Loucy (cell line): ENCODE measurements around the gene PGBD5.

Experiments used
- H2AFZ ChIP-seq: fragments of 200-600 bp; sonication (generic); 2 replicates; pipeline ENCODE4 v1.6.0; 2016; ENCODE audit warnings: antibody characterized with exemption, mild to moderate bottlenecking, low read length, moderate library complexity
- H3F3A ChIP-seq: fragments of 200-600 bp; 2 replicates; pipeline ENCODE4 v1.6.0; 2016; ENCODE audit warnings: antibody characterized with exemption, low read depth, mild to moderate bottlenecking
- H3K27me3 ChIP-seq: fragments of 200-600 bp; sonication (generic); 2 replicates; pipeline ENCODE4 v1.6.1; 2014; ENCODE audit warnings: low read length, mild to moderate bottlenecking; ENCODE audit not compliant: insufficient read depth, poor library complexity, severe bottlenecking
- H3K36me3 ChIP-seq: fragments of 200-600 bp; sonication (generic); 2 replicates; pipeline ENCODE4 v1.6.1; 2016; ENCODE audit warnings: low read length; ENCODE audit not compliant: insufficient read depth
- H3K4me1 ChIP-seq: fragments of 200-600 bp; sonication (generic); 2 replicates; pipeline ENCODE4 v1.5.1; 2014; ENCODE audit warnings: low read length, mild to moderate bottlenecking; ENCODE audit not compliant: insufficient read depth, poor library complexity, severe bottlenecking
- H3K4me2 ChIP-seq: fragments of 200-600 bp; sonication (generic); 2 replicates; pipeline ENCODE4 v1.6.0; 2014; ENCODE audit warnings: antibody characterized with exemption, low read length, low read depth, mild to moderate bottlenecking; ENCODE audit not compliant: poor library complexity, severe bottlenecking
- H3K4me3 ChIP-seq: fragments of 200-600 bp; sonication (generic); 2 replicates; pipeline ENCODE4 v1.5.1; 2014; ENCODE audit warnings: low read length, mild to moderate bottlenecking, mixed read lengths; ENCODE audit not compliant: poor library complexity, severe bottlenecking
- H3K79me2 ChIP-seq: fragments of 200-600 bp; sonication (generic); 2 replicates; pipeline ENCODE4 v1.6.1; 2014; ENCODE audit warnings: low read length; ENCODE audit not compliant: insufficient read depth
- H3K9ac ChIP-seq: fragments of 200-600 bp; sonication (generic); 2 replicates; pipeline ENCODE4 v1.6.0; 2014; ENCODE audit warnings: mild to moderate bottlenecking, low read depth, low read length, moderate library complexity; ENCODE audit not compliant: poor library complexity, severe bottlenecking
- H3K9me2 ChIP-seq: fragments of 200-600 bp; sonication (generic); replicated peaks from 2 replicates; pipeline ENCODE4 v1.6.1; 2016; ENCODE audit warnings: low read depth, low read length, mixed read lengths
- H3K9me3 ChIP-seq: fragments of 200-600 bp; sonication (generic); 2 replicates; pipeline ENCODE4 v1.6.1; 2014; ENCODE audit warnings: mild to moderate bottlenecking, antibody characterized with exemption, low read length, low read depth; ENCODE audit not compliant: insufficient read depth
- H4K20me1 ChIP-seq: fragments of 200-600 bp; sonication (generic); 2 replicates; pipeline ENCODE4 v1.6.0; 2014; ENCODE audit warnings: antibody characterized with exemption, low read length, mild to moderate bottlenecking; ENCODE audit not compliant: insufficient read depth, poor library complexity, severe bottlenecking
- EZH2phosphoT487 ChIP-seq: fragments of 200-600 bp; IDR thresholded peaks from 2 replicates; pipeline ENCODE4 v1.6.1; 2018; ENCODE audit warnings: antibody characterized with exemption, mild to moderate bottlenecking, moderate library complexity, borderline replicate concordance
- TF ChIP-seq, protein P1 (sequence below): fragments of 200-600 bp; sonication (generic); conservative IDR thresholded peaks from 2 replicates; pipeline ENCODE4 v1.5.1; 2014; ENCODE audit warnings: mild to moderate bottlenecking, antibody characterized with exemption, low read length

Gene PGBD5

DNA sequence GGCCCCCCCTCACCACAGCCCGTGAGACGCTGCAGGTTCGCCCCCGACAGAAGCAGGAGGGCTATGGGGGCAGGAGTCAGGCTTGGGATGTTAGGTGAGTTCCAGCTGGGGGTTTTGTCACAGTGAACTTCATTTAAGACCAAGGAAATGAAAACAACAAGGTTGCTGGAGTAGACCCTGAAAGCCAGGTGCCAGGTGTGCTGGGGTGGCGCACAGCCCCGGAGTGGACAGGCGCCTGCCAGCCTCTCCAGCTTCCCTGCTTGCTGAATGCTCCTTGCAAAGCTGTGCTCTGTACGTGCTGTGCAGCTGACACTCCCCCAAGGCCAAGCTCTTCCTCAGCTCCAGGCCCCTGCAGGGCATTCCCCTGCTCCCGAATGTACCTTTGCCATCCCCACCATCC, 102.4 kb downstream of the PGBD5 start:
- H3K9me3 ChIP-seq: no peaks in the 10 kb centered on the region
- no peaks in the 10 kb centered on the region for H3K27me3 ChIP-seq
- H3K4me2 ChIP-seq: no peak overlapping the region

DNA sequence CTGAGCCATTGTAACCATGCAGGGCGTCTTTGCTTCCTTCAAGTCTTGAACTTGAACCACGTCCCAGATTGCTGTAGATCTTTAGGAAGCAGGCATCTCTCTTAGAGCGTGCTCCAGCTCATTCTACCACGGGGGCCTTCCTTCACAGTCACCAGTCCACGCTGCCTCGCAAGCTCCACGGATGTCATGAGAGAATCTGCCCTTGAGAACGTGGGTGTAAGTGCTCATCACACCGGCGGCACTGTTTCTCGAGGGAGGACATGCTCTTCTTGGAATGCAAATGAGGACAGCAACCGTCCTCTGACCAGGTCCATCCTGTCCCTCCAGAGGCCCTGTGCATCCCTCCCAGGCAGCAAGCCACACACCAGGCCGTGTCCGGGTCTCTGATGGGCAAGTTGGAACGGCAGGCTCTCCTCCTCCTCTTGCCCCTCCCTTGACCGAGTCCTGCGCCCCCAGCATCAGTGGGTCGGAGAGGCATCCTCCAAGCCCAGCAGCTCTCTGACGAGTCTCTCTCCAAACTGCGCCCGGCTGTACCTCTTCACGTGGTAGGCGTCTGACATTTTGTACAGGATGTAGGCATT, 103.1 kb downstream of the PGBD5 start:
- no peak for TF ChIP-seq EZH2phosphoT487
- TF ChIP-seq, protein P1, sequence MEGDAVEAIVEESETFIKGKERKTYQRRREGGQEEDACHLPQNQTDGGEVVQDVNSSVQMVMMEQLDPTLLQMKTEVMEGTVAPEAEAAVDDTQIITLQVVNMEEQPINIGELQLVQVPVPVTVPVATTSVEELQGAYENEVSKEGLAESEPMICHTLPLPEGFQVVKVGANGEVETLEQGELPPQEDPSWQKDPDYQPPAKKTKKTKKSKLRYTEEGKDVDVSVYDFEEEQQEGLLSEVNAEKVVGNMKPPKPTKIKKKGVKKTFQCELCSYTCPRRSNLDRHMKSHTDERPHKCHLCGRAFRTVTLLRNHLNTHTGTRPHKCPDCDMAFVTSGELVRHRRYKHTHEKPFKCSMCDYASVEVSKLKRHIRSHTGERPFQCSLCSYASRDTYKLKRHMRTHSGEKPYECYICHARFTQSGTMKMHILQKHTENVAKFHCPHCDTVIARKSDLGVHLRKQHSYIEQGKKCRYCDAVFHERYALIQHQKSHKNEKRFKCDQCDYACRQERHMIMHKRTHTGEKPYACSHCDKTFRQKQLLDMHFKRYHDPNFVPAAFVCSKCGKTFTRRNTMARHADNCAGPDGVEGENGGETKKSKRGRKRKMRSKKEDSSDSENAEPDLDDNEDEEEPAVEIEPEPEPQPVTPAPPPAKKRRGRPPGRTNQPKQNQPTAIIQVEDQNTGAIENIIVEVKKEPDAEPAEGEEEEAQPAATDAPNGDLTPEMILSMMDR: no peak
- H3K4me1 ChIP-seq: no peaks in the 10 kb centered on the region
- no peak overlapping the region for H3K4me2 ChIP-seq
- no peaks in the 10 kb centered on the region for H4K20me1 ChIP-seq
- H3K36me3 ChIP-seq: no peaks in the 10 kb centered on the region
- H3K9me3 ChIP-seq: no peaks in the 10 kb centered on the region
- no peak overlapping the region for H3K4me3 ChIP-seq
- no peaks in the 10 kb centered on the region for H3K9me2 ChIP-seq
- H3K27me3 ChIP-seq: no peaks in the 10 kb centered on the region
- H3K9ac ChIP-seq: no peak overlapping the region
- no peak overlapping the region for H2AFZ ChIP-seq
- no peaks in the 10 kb centered on the region for H3F3A ChIP-seq
- H3K79me2 ChIP-seq: no peaks in the 10 kb centered on the region

More for the DNA sequence above, 102.4 kb downstream of the PGBD5 start:
- H3F3A ChIP-seq: no peaks in the 10 kb centered on the region
- no peaks in the 10 kb centered on the region for H3K9me2 ChIP-seq
- TF ChIP-seq, protein P1: no peak
- TF ChIP-seq EZH2phosphoT487: no peak
- H2AFZ ChIP-seq: no peak overlapping the region
- no peaks in the 10 kb centered on the region for H3K36me3 ChIP-seq
- H4K20me1 ChIP-seq: no peaks in the 10 kb centered on the region
- H3K79me2 ChIP-seq: no peaks in the 10 kb centered on the region
- H3K4me3 ChIP-seq: no peak overlapping the region
- no peaks in the 10 kb centered on the region for H3K4me1 ChIP-seq
- no peak overlapping the region for H3K9ac ChIP-seq

DNA sequence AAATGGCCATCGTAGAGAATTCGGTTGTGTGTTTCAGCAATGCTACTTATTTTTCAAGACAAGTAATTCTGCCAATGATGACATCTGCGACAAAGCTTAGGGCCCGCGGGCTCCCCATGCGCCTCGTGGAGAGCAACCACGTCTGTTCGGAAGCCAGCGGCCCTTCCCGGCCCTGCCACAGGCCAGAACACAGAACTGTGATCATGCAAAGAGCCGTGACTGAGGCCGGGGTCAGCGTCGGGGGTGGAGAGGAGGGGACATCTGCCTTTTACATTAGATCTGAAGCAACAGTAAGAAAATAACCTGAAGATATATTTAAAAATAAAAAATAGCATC, 103.7 kb downstream of the PGBD5 start:
- Histone ChIP-seq H3K4me2 (no peak overlapping the region), H3K79me2 (no peaks in the 10 kb centered on the region), H3F3A (no peaks in the 10 kb centered on the region), H3K9me2 (no peaks in the 10 kb centered on the region), H3K36me3 (no peaks in the 10 kb centered on the region), H3K4me1 (no peaks in the 10 kb centered on the region), H2AFZ (no peak overlapping the region), H4K20me1 (no peaks in the 10 kb centered on the region), H3K27me3 (no peaks in the 10 kb centered on the region), H3K9me3 (no peaks in the 10 kb centered on the region), H3K4me3 (no peak overlapping the region), H3K9ac (no peak overlapping the region)
- no peak for TF ChIP-seq EZH2phosphoT487
- TF ChIP-seq, protein P1: no peak
